GM11168 (cell line): Measurements from ENCODE around the gene SLC25A26.
"Not testable (repeated sequence)": the region's sequence is repeated elsewhere in the genome, so short reads cannot be mapped to it uniquely, and the experiment has no call there.

Experiments used
- in situ Hi-C: fragments of 300-500 bp; cut with MboI; formaldehyde crosslinking; loops from one replicate; pipeline ENCODE4 v1.12.0; 2022; ENCODE audit warnings: low sequenced_read_pairs; ENCODE audit not compliant: unreplicated experiment

The SLC25A26 gene

DNA sequence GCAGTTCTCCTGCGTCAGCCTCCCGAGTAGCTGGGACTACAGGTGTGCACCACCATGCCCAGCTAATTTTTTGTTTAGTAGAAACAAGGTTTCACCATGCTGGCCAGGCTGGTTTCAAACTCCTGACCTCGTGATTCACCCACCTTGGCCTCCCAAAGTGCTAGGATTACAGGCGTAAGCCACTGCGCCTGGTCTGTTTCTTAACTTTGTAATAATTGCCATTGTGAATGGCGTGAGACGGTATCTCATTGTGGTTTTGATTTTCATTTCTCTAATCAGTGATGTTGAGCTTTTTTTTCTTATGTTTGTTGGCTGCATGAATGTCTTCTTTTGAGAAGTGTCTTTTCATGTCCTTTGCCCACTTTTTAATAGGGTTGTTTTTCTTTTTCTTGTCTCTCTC, 85.3 kb downstream of the SLC25A26 start:
- in situ Hi-C loops: not testable (repeated sequence)

GRCh38 chr3:66306991-66307390, 86.2 kb downstream of the SLC25A26 start:
- in situ Hi-C loops: not testable (repeated sequence)

DNA sequence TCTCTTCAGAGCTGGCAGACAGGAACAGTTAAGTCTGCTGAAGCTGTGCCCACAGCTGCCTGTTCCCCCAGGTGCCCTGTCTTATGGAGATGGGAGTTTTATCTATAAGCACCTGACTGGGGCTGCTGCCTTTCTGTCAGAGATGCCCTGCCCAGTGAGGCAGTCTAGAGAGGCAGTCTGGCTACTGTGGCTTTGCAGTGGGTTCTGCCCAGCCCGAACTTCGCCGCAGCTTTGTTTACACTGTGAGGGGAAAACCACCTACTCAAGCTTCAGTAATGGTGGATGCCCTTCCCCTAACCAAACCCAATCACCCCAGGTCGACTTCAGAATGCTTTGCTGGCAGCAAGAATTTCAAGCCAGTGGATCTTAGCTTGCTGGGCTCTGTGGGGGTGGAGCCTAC, 91.2 kb downstream of the SLC25A26 start:
- in situ Hi-C loops: no loop called here

DNA sequence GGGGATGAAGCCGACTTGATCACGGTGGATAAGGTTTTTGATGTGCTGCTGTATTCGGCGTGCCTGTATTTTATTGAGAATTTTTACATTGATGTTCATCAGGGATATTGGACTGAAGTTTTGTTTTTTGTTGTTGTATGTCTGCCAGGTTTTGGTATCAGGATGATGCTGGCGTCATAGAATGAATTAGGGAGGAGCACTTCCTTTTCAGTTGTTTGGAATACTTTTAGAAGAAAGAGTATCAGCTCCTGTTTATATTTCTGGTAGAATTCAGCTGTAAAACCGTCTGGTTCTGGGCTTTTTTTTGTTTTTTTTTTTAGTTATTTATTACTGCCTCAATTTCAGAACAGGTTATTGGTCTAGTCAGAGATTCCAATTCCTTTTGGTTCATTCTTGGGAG, 93.7 kb downstream of the SLC25A26 start:
- in situ Hi-C loops: no loop called here

GRCh38 chr3:66317750-66318376, 97.1 kb downstream of the SLC25A26 start:
- in situ Hi-C loops: no loop called here

- in situ Hi-C loops: no loop called here
Measured at GRCh38 chr3:66320390-66320789, 99.6 kb downstream of the SLC25A26 start.

- in situ Hi-C loops: no loop called here
Measured at GRCh38 chr3:66322436-66322835, 101.6 kb downstream of the SLC25A26 start.

DNA sequence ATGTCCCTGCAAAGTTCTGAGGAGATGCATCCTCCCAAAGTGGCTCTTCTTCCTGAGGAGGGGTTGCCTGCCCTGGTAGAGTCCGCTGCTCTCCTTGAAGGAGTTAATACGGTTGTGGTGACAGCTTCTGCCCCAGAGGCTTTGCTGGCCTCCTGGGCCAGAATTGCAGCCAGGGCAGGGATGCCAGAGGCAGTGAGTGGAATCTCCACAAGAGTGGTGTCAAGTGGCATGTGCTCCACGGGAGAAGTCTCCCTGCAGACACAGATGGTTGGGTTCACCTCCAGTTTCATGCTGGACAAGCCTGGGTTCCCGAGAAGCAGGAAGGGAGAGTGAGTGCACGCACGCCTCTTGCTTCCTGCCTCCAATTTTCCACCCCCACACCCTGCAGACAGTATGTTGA, 105.5 kb downstream of the SLC25A26 start:
- in situ Hi-C loops: no loop called here

- in situ Hi-C loops: no loop called here
Measured at GRCh38 chr3:66335671-66336070, 114.9 kb downstream of the SLC25A26 start.

GRCh38 chr3:66336333-66336766, 115.5 kb downstream of the SLC25A26 start:
- in situ Hi-C loops: no loop called here

DNA sequence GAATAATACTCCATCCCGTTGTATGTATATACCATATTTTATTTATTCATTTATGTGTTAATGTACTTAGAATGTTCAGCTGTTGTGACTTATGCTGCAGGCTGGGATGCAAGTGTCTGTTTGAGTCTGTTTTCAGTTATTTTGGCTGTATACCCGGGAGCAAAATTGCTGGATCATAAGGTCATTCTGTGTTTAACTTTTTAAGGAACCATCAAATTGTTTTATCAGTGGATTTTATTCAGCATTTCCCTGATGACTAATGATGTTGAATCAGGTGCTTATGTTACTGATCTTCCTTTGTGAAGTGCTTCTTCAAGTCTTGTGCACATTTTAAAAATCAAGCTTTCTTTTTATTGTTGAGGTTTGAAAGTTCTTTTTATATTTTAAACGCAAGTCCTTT, 118.1 kb downstream of the SLC25A26 start:
- in situ Hi-C loops: no loop called here

DNA sequence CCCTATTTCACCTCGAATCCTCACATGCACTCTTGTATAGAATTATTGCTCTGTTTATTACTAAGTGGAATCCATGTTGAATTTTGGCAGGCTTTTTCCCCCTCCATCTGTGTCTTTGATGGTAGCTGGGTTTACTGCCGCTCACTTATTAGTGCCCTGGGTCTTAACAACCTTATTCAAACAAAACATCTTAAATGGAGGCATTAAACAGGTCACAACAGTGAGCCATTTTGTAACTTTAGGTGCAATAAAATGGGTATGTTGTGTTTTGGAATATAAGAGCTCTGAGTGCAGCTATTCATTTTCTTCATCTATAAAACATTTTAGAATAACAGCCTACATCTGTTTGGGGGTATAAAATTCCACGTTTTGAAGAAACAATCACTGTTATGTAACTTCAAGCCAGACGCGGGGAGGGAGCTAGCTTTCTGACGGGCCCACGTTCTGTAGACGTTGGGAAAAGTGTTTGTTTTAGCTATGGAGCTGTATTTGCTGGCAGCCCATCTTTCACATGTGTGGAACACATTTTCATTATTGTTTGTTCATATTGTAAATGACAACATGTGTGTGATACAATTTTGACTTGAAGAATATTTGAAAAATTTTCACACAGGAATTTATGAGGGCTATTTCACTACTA, 122.0 kb downstream of the SLC25A26 start:
- in situ Hi-C loops: no loop called here

DNA sequence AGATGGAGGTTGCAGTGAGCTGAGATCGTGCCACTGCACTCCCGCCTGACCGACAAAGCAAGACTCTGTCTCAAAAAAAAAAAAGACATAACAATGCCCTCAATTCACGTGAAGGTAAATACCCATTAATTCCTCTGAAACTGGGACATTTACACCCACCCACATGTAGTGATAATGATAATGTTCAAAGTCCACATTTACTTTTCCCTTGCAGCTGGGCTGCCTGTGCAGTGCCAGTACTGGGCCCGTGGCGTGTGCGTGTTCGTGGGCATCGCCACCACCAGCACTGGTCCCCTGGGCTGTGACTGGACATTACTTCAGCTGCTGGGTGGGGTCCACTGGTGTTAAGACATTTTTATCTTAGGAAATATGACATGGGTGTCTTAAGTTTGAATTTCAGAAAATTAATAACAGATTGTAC, 123.6 kb downstream of the SLC25A26 start:
- in situ Hi-C loops: no loop called here

DNA sequence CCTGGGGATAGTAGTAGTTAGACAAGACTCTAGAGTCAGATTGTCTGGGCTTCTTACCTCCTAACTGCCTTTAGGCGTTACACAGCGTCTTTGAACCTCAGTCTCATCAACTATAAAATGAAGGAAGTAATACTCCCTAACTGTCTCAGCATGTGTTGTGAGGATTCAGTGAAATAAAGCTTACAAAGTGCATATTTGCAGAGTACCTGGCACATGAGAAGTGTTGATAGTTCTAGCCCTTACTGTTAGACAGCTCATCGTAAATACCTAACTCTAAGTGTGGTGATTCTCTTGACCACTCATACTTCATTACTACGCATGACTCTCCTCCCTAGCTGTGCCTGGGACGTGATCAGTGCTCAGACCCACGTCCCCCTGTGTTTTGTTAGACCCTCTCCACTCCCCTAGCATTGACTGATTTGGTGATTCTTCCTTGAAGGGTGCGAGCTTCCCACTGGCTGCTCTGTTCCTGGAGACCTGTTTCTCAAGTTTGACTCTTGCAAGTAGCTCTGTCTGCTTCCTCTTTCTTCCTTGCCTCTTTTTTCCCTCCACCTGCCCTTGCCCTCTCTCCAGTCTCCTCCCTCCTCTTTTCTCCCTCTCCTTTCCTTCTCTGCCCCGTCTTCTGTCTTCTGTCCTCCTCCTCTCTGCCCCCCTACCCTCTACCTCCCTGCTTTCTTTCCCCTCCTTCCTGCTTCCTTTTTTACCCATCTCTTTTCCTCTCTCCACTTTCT, 124.2 kb downstream of the SLC25A26 start:
- in situ Hi-C loops: no loop called here

GRCh38 chr3:66348704-66349103, 127.9 kb downstream of the SLC25A26 start:
- in situ Hi-C loops: no loop called here

- in situ Hi-C loops: no loop called here
Measured at GRCh38 chr3:66350601-66351000, 129.8 kb downstream of the SLC25A26 start.

GRCh38 chr3:66353039-66353438, 132.2 kb downstream of the SLC25A26 start:
- in situ Hi-C loops: no loop called here

GRCh38 chr3:66353530-66353929, 132.7 kb downstream of the SLC25A26 start:
- in situ Hi-C loops: no loop called here

DNA sequence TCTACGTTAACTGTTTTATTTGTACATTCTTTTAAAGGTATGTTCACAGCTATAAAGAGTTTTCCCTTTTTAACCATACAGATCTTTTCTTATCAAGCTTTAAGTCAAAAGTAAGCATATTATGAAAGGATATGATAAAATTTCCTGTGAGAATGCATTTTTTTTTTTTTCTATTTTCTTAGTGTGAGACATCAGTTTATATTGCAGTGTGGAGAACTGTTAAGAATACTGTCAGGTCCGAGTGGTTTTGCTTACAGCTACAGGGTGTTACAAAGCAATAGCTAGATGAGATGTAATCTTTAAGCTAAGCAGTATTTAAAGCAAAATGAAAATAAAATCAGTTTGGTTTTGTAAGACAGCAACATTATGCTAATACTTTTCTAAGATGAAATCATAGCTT, 133.2 kb downstream of the SLC25A26 start:
- in situ Hi-C loops: no loop called here

- in situ Hi-C loops: no loop called here
Measured at GRCh38 chr3:66355394-66355793, 134.6 kb downstream of the SLC25A26 start.

DNA sequence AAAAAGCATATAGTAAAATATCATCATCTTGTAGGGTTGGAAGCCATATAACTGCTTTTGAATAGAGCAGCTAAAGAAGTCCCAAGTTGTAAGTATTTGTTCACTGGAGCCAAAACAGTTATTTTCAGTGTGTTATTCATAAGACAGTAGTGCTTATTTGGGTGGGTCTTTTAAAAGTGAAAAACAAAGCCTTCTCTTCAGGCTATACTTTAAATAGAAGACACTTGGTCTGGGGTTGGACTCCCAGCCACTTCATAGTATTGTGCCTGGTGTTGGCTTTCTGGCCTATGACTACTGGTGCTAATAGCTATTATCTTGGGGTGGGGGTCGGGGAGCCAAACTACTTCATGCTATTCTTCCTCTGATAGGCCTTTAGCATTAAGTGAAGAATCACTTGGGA, 135.2 kb downstream of the SLC25A26 start:
- in situ Hi-C loops: no loop called here
